ENCODE data around the gene TACC3. TPM values are rescaled to one million over a fixed set of nuclear protein-coding genes. Genes with fewer than 3 reads are reported as not detected.

Gene TACC3
- polyA plus RNA-seq, 1 donor = 27.8 TPM

GRCh38 chr4:1776521-1777161 lies 55.3 kb downstream of the TACC3 start:
- no peaks in the 10 kb centered on the region for H3K27me3 ChIP-seq (ENCODE audit: control insufficient read depth, insufficient read depth, low read length)
- peaks cover 41% of the 10 kb centered on the region for H3K4me1 ChIP-seq (ENCODE audit: control insufficient read depth, insufficient read depth, low read length)
- no peaks in the 10 kb centered on the region for H3K9me3 ChIP-seq (ENCODE audit: control insufficient read depth, low read depth, low read length)
- H3K36me3 ChIP-seq (ENCODE audit: control insufficient read depth, insufficient read depth, low read length) = no peaks in the 10 kb centered on the region
- no peak for DNase-seq
- H3K27ac ChIP-seq (ENCODE audit: low read length) = no peak overlapping the region
- WGBS (ENCODE audit: insufficient coverage, low lambda C conversion rate) = no CpG with 5 or more reads among the region's 24 CpGs
- no peak overlapping the region for H3K4me3 ChIP-seq (ENCODE audit: low read length)

GRCh38 chr4:1777822-1778641 lies 56.7 kb downstream of the TACC3 start:
- Histone ChIP-seq H3K27ac (ENCODE audit: low read length) (no peak overlapping the region), H3K9me3 (ENCODE audit: control insufficient read depth, low read depth, low read length) (no peaks in the 10 kb centered on the region), H3K4me1 (ENCODE audit: control insufficient read depth, insufficient read depth, low read length) (peaks cover 28% of the 10 kb centered on the region), H3K4me3 (ENCODE audit: low read length) (no peak overlapping the region), H3K36me3 (ENCODE audit: control insufficient read depth, insufficient read depth, low read length) (no peaks in the 10 kb centered on the region), H3K27me3 (ENCODE audit: control insufficient read depth, insufficient read depth, low read length) (no peaks in the 10 kb centered on the region)
- no CpG with 5 or more reads among the region's 27 CpGs for WGBS (ENCODE audit: insufficient coverage, low lambda C conversion rate)
- DNase-seq = no peak

- Histone ChIP-seq H3K27ac (ENCODE audit: low read length) (no peak overlapping the region), H3K36me3 (ENCODE audit: control insufficient read depth, insufficient read depth, low read length) (no peaks in the 10 kb centered on the region), H3K27me3 (ENCODE audit: control insufficient read depth, insufficient read depth, low read length) (no peaks in the 10 kb centered on the region), H3K4me1 (ENCODE audit: control insufficient read depth, insufficient read depth, low read length) (peaks cover 22% of the 10 kb centered on the region), H3K4me3 (ENCODE audit: low read length) (no peak overlapping the region), H3K9me3 (ENCODE audit: control insufficient read depth, low read depth, low read length) (no peaks in the 10 kb centered on the region)
- no CpG with 5 or more reads among the region's 18 CpGs for WGBS (ENCODE audit: insufficient coverage, low lambda C conversion rate)
- no peak for DNase-seq
Observed at GRCh38 chr4:1778642-1779392, 57.5 kb downstream of the TACC3 start.

GRCh38 chr4:1779588-1780382 lies 58.5 kb downstream of the TACC3 start:
- peaks cover 26% of the 10 kb centered on the region for H3K4me1 ChIP-seq (ENCODE audit: control insufficient read depth, insufficient read depth, low read length)
- no peaks in the 10 kb centered on the region for H3K9me3 ChIP-seq (ENCODE audit: control insufficient read depth, low read depth, low read length)
- no CpG with 5 or more reads among the region's 18 CpGs for WGBS (ENCODE audit: insufficient coverage, low lambda C conversion rate)
- H3K4me3 ChIP-seq (ENCODE audit: low read length) = no peak overlapping the region
- H3K27me3 ChIP-seq (ENCODE audit: control insufficient read depth, insufficient read depth, low read length) = no peaks in the 10 kb centered on the region
- H3K27ac ChIP-seq (ENCODE audit: low read length) = no peak overlapping the region
- no peaks in the 10 kb centered on the region for H3K36me3 ChIP-seq (ENCODE audit: control insufficient read depth, insufficient read depth, low read length)
- DNase-seq = no peak

GRCh38 chr4:1780435-1780834 lies 59.1 kb downstream of the TACC3 start:
- Histone ChIP-seq H3K4me1 (ENCODE audit: control insufficient read depth, insufficient read depth, low read length) (peaks cover 32% of the 10 kb centered on the region), H3K27me3 (ENCODE audit: control insufficient read depth, insufficient read depth, low read length) (no peaks in the 10 kb centered on the region), H3K36me3 (ENCODE audit: control insufficient read depth, insufficient read depth, low read length) (no peaks in the 10 kb centered on the region), H3K9me3 (ENCODE audit: control insufficient read depth, low read depth, low read length) (no peaks in the 10 kb centered on the region), H3K4me3 (ENCODE audit: low read length) (no peak overlapping the region), H3K27ac (ENCODE audit: low read length) (no peak overlapping the region)
- no CpG with 5 or more reads among the region's 14 CpGs for WGBS (ENCODE audit: insufficient coverage, low lambda C conversion rate)
- DNase-seq = no peak

GRCh38 chr4:1783015-1783414 lies 61.7 kb downstream of the TACC3 start:
- DNase-seq = no peak
- Histone ChIP-seq H3K9me3 (ENCODE audit: control insufficient read depth, low read depth, low read length) (no peaks in the 10 kb centered on the region), H3K4me3 (ENCODE audit: low read length) (no peak overlapping the region), H3K36me3 (ENCODE audit: control insufficient read depth, insufficient read depth, low read length) (no peaks in the 10 kb centered on the region), H3K27me3 (ENCODE audit: control insufficient read depth, insufficient read depth, low read length) (no peaks in the 10 kb centered on the region), H3K4me1 (ENCODE audit: control insufficient read depth, insufficient read depth, low read length) (peaks cover 46% of the 10 kb centered on the region), H3K27ac (ENCODE audit: low read length) (no peak overlapping the region)
- no CpG with 5 or more reads among the region's 10 CpGs for WGBS (ENCODE audit: insufficient coverage, low lambda C conversion rate)

GRCh38 chr4:1783970-1784369 lies 62.6 kb downstream of the TACC3 start:
- WGBS (ENCODE audit: insufficient coverage, low lambda C conversion rate) = no CpG with 5 or more reads among the region's 12 CpGs
- H3K27me3 ChIP-seq (ENCODE audit: control insufficient read depth, insufficient read depth, low read length) = no peaks in the 10 kb centered on the region
- H3K27ac ChIP-seq (ENCODE audit: low read length) = no peak overlapping the region
- DNase-seq = no peak
- H3K36me3 ChIP-seq (ENCODE audit: control insufficient read depth, insufficient read depth, low read length) = no peaks in the 10 kb centered on the region
- no peaks in the 10 kb centered on the region for H3K9me3 ChIP-seq (ENCODE audit: control insufficient read depth, low read depth, low read length)
- H3K4me1 ChIP-seq (ENCODE audit: control insufficient read depth, insufficient read depth, low read length) = peaks cover 38% of the 10 kb centered on the region
- H3K4me3 ChIP-seq (ENCODE audit: low read length) = no peak overlapping the region

GRCh38 chr4:1784395-1784788 lies 63.1 kb downstream of the TACC3 start:
- Histone ChIP-seq H3K27me3 (ENCODE audit: control insufficient read depth, insufficient read depth, low read length) (no peaks in the 10 kb centered on the region), H3K9me3 (ENCODE audit: control insufficient read depth, low read depth, low read length) (no peaks in the 10 kb centered on the region), H3K36me3 (ENCODE audit: control insufficient read depth, insufficient read depth, low read length) (no peaks in the 10 kb centered on the region), H3K4me3 (ENCODE audit: low read length) (no peak overlapping the region), H3K4me1 (ENCODE audit: control insufficient read depth, insufficient read depth, low read length) (peaks cover 36% of the 10 kb centered on the region), H3K27ac (ENCODE audit: low read length) (no peak overlapping the region)
- no CpG with 5 or more reads among the region's 10 CpGs for WGBS (ENCODE audit: insufficient coverage, low lambda C conversion rate)
- no peak for DNase-seq

- Histone ChIP-seq H3K4me1 (ENCODE audit: control insufficient read depth, insufficient read depth, low read length) (peaks cover 32% of the 10 kb centered on the region), H3K4me3 (ENCODE audit: low read length) (no peak overlapping the region), H3K36me3 (ENCODE audit: control insufficient read depth, insufficient read depth, low read length) (no peaks in the 10 kb centered on the region), H3K27me3 (ENCODE audit: control insufficient read depth, insufficient read depth, low read length) (no peaks in the 10 kb centered on the region), H3K9me3 (ENCODE audit: control insufficient read depth, low read depth, low read length) (no peaks in the 10 kb centered on the region), H3K27ac (ENCODE audit: low read length) (no peak overlapping the region)
- DNase-seq = peak in 1 of 2 donors; percentile 69
- WGBS (ENCODE audit: insufficient coverage, low lambda C conversion rate) = no CpG with 5 or more reads among the region's 17 CpGs
Observed at GRCh38 chr4:1784789-1785591, 63.7 kb downstream of the TACC3 start.

Measured in large intestine (tissue), 3 donors.